Thyroid gland (tissue), 4 donors: ENCODE data around the gene HRC.

Experiments
- CTCF ChIP-seq, 6 experiments: fragments of 200-600 bp in 3 of 6; fragments of 450-650 bp in 3 of 6; sonication (generic) in 3 of 6; IDR thresholded peaks; one replicate each; pipeline ENCODE4 v1.5.1; 2016 to 2019; ENCODE audit warnings: antibody characterized with exemption in 6 of 6, mild to moderate bottlenecking in 2 of 6, inconsistent platforms in 1 of 6, moderate library complexity in 1 of 6
- POLR2A ChIP-seq, 2 donors: fragments of 450-650 bp; IDR thresholded peaks; one replicate each; pipeline ENCODE4 v1.6.1; 2017; ENCODE audit warnings: antibody characterized with exemption in 2 of 2, mild to moderate bottlenecking in 2 of 2, moderate library complexity in 1 of 2

- TF ChIP-seq CTCF (IDR thresholded peaks at IDR 0.05) (peak; percentile 33 to 78 (median 44)), POLR2A (IDR thresholded peaks at IDR 0.05) (no peak)
Measured at GRCh38 chr19:49106648-49107135, 48.5 kb downstream of the HRC start.
